ENCODE results near the gene DUSP12.

DUSP12 gene

DNA sequence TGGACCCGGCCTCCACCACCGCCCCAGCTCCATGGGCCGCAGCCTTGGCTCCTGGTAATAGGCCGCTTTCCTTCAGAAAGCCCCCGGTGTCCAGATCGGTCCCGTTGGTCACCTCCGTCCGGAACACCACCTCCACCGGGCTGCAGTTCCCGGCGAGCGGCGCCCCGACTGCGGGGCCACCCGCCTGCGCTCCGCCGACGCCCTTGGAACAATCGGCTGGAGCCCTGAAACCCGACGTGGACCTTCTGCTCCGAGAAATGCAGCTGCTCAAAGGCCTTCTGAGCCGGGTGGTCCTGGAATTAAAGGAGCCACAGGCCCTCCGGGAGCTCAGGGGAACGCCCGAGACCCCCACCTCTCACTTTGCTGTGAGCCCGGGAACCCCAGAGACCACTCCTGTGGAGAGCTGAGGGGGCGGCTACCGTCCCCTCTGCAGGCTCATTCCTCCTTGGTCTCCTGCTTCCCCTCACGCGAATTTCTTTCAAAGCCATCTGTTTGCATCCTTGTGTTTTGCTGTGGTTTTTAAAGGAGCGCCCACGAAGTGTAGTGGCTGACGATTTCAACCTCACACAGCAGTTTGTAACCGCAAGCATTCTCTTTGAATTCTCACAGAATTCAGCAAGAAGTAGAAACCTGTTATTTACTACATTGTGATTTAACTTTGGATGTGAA lies 22.2 kb upstream of the DUSP12 start:
- peak in 3 of 51 donors; percentile 44 to 53 (median 47) for DNase-seq

DNA sequence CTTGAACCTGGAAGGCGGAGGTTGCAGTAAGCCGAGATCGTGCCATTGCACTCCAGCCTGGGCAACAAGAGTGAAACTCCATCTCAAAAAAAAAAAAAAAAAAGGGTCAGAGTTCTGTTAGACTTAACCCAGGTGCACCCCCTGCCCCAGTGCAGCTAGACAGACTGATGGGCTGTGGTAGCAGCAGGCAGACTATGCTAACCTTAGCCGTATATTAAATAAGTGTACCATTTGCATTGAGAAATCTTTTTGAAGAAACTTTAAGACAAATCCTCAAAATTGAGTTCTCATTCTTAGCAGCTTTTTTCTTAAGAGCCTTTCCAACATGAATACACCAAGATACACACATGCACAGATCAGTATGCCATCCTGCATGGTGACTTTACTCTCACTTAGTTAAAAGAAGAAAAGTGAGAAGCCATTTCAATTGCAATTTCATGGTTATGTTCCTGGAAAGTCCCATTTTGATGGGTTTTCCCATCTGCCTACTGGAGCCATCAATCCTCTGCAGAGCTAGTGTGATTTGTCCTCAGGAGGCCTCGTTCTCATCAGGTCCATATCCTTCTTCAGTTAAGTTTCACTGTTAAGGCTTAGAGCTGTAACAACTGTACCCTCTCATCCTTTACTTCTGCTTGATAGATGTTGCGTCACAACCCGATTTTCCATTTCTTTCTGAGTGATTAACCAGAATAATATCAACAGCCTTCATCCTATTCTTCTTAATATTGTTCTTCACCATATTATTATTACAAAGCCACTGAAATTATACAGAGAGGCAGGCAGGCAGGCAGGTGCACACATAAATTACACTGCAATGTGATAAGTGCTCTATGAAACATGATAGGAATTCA lies 21.0 kb upstream of the DUSP12 start:
- no peak for DNase-seq

DNA sequence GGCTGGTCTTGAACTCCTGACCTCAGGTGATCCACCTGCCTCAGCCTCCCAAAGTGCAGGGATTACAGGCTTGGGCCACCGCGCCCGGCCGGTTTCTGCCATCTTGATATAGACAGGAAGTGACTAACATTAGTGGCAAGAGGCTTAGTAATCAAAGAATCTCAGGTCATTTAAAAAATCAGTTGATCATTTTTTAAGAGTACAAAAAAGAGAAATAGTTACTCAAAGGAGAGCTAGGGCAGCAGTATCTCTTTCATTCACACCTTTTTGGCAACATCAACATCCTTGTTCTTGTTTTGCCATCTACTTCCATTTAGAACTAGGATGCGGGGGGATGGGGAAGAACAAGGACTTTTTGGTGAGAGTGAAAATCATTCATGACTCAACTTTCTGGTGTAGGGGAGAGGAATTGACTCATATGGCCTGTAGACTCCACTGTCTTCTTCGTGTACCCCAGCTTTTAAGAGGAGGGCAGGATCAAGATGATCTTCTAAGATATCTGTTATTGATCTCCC lies 19.5 kb upstream of the DUSP12 start:
- DNase-seq = no peak

DNA sequence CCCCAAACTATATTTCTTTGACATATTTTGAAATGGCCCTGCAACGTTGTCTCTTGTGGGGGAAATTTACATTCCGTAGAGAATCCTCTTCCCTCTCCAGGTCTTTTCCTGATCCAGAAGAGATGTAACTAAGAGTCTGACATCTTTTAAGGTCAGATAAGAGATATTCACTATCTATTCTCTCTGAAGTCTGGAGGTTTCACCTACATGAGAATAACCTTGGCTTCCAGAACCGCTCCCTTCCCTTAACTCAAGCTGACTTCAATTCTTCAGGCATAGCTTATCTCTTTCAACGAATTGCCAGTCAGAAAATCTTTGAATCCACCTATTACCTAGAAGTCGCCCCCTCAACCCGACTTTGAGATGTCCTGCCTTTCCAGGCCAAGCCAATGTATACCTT lies 18.3 kb upstream of the DUSP12 start:
- no peak for DNase-seq

DNA sequence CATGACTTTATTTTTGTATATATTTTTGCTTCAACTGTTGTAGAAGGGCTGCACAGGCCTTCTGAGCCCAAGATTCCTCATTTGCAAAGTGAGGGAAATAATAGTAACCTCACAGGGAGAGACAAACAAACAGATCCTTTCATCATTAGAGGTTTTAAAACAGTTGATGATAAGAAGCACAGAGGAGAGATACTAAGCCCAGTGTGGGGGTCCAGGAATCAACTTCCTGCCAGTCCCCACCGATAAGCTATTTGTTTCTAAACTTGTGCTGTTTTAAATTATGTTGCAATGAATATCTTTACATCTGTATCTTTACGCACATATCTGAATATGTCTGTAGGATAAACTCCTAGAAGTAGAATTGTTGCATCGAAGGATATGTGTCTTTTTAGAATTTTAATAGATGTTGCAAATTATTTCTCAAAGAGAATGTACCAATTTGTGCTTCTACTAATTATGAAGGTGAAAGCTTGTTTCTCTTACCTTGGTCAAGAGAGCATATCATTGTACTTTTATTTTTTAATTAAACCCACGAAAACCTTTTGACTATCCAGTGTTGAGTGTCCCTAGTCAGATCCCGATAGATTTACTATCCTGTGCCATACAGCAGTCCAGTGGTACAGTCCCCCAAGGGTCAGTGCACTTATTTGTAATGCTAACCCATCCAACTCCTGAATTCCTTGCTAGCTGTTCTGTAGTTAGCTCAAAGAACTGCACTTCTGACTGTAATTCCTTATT lies 17.4 kb upstream of the DUSP12 start:
- no peak for DNase-seq

DNA sequence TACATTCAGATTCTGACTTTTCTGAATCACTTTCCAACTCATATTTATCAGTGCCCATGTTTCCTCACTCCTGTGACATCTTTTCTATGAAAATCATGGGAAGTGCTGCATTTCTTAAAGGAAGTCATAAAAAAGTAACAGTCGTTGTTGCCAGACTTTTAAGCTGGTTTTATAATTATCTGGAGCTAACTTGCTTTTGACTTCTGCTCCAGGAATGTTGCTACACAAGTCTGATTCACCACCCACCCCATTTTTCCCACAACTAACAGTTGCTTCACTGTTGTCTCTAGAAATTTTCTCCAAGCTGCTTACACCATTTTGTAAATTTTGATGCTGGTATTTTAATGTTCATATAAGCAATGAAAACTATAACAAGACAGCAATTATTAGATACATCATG lies 16.1 kb upstream of the DUSP12 start:
- no peak for DNase-seq

DNA sequence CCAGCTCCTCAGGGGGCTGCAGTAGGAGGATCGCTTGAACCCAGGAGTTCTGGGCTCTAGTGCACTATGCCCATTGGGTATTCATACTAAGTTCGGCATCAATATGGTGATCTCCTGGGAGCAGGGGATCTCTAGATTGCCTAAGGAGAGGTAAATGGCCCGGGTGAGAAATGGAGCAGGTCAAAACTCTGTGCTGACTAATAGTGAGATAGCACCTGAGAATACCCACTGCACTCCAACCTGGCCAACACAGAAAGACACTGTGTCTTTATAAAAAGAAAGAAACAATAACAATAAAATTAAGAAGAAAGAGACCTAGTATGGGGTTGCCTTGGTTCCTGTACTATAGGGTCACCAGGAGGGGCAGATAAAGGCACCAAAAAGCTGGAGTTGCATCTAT lies 13.7 kb upstream of the DUSP12 start:
- DNase-seq = no peak

DNA sequence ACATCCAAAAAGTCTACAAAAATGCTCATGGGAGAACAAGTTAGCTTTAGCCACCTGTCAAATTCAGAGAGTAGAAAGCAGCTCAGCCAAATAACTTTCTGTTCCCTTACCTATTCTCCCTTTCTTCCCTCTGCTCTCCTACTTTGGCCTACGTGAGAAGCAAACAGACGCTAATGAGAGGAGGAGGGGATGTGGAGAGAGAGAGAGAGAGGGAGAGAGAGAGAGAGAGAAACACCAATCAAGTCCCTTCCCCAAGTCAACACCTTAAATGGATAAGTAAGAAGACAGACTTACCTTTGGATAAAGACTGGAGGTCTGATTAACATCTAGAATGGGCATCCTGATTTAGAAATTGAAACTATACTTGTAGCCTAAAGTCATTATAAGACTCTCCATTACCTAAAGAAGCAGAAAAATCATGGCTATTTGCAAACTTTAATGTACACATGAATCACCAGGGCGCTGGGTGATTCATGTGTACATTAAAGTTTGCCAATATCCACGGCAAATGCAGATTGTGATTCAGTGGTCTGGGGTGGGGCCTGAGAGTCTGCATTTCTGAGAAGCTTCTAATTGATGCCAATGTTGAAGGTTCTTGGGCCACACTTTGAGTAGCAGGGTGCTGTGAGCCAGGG lies 13.1 kb upstream of the DUSP12 start:
- DNase-seq = no peak

DNA sequence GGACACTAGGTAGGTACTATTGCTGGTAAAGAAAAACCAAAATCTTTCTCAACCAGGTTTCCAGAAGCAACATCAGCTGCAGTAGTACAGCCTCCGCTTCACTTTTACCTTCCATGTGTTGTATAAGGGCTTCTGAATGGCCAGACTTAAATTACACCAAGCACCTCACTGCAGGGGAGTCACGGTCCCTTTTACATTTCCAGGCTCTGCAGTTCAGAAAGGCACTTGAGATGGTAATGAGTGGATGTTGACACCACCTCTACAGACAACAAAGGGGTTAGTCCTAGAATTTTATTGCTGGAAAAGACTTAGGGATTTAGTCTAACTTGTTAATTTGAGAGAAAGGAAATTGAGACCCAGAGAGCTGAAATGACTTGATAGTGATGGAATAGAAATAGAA lies 12.0 kb upstream of the DUSP12 start:
- DNase-seq = no peak

DNA sequence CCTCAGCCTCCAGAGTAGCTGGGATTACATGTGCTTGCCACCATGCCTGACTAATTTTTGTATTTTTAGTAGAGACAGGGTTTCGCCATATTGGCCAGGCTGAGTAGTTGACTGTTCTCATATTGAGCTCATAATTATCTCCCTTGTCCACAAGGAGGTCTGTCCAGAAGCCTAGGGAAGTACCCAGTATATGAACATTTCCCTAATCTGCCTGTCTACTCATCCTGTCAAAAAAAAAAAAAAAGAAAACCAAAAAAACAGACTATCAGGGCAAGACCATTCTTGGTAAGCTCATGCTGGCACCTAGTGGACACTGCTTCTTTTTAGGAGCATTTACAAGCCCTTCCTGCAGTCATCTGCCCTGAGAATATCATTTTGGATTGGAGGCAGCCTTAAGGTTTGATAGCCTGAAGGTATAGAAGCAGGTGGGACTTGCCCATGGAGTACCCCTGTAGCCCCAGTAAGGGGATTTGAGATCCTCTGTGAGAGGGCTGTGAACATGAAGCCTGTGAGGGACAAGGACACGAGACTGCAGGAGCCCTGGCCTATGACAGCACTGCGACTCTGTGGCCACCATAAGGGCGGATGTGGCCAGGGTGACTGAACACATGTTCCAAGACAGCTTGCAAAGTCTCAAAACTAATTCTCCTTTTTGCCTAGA lies 10.8 kb upstream of the DUSP12 start:
- peak in 11 of 51 donors; percentile 1 to 51 (median 12) for DNase-seq

DNA sequence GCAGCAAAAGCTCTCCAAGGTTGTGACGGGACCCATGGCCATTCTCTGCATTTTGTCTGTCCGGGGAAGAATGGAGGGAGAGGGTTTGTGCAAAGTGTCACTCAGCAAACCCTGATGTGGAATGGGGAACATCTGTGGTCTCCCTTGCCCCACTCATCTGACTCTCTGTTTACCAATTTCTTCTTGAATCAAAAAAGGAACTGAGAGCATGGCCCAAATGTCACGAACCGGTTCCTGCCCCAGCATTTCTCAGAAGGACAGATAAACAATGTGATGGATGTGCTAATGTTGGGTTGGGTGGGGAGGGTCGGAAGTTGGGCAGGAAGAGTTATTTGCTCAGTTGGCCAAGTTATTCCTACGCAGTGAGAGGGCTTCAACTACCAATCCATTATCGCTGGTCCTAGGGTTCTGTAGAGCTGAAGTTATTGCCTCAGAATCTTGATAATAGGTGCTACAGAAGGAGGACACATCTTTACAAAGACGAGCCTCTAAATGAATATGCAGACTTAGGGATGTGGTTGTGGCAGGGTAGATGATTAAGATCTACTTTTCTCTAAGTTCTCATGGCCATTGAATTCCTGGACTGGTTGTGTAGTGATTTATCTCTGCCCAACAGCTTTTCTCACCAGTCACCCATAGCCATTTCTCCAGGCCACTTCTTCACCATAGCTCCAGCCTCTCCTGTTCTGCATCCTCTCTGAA lies 9.6 kb upstream of the DUSP12 start:
- peak in 3 of 51 donors; percentile 7 to 15 (median 10) for DNase-seq

DNA sequence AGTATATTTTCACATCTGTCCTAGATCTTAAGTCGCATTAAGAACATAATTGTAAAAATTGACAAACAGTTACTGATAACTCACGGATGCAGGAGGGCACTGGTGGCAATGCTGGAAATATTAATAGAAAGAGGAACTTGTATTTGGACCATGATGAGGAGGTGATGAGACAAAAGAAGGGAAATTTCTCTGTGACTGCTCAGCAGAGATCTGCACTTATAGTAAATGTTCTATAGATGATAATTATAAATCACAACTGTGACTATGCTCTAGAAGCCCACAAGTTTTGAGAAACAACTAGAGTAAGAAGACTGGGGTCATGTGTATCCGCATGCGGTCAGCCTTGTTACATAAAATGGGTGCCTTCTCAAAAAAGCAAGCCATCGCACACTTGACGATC lies 8.7 kb upstream of the DUSP12 start:
- DNase-seq = no peak

DNA sequence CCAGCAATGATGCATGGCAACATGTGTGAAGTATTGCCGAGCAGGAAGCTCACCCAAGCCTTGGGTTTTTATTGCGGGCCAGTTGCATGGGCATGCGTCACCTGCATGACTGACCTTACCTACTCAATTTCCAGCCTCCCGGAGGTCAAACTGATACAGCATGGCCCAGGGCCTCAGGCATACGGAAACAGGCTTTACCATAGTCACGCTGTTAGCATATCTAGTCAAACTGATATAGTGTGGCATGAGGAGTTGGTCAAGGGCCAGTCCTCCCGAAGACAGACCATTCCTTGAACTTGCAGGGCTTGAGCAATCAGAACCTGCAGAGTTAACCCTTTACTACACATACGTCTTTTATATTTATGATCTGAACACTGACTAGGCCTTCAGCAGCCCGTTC lies 6.4 kb upstream of the DUSP12 start:
- no peak for DNase-seq

DNA sequence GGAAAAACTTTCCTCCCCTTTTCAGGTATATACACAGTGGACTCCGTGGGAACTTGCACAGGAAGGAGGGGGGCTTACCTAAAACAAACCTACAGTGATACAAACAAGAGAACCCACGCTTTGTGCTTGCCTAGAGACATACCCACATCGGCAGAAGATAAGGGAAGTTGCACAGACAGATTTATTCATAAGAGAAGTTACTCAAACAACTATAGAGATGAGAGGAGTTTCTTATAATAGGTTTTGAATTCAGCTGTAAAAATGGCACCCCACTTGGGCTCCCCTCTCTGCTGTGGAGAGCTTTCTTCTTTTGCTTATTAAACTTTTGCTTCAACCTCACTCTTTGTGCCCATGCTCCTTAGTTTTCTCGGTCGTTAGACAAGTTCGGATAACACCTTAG lies 1.8 kb upstream of the DUSP12 start:
- no peak for DNase-seq

DNA sequence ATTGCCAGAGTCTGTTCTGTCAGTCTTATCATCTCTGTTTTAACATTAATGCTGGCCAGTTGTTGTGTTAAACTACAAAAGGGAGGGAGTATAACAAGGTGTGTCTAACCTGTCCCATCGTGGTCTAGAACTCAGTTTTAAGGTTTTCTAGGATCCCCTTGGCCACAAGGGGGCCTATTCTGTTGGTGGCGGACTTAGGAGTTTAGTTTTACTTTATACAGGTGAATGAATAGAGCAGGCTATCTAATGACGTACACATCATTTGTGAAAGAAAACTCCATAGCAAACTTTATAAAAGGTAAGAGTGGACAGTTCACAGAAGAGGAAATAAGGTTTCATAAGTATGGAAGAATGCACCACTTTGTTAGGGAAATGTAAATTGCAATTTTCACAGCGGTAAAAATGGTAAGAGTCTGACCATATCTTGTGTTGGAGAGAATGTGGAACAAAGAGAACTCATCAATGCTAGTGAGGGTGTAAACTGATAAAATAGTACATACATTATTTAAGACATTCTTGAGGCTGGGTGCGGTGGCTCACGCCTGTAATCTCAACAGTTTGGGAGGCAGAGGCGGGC lies 14.0 kb downstream of the DUSP12 start:
- no peak for DNase-seq

DNA sequence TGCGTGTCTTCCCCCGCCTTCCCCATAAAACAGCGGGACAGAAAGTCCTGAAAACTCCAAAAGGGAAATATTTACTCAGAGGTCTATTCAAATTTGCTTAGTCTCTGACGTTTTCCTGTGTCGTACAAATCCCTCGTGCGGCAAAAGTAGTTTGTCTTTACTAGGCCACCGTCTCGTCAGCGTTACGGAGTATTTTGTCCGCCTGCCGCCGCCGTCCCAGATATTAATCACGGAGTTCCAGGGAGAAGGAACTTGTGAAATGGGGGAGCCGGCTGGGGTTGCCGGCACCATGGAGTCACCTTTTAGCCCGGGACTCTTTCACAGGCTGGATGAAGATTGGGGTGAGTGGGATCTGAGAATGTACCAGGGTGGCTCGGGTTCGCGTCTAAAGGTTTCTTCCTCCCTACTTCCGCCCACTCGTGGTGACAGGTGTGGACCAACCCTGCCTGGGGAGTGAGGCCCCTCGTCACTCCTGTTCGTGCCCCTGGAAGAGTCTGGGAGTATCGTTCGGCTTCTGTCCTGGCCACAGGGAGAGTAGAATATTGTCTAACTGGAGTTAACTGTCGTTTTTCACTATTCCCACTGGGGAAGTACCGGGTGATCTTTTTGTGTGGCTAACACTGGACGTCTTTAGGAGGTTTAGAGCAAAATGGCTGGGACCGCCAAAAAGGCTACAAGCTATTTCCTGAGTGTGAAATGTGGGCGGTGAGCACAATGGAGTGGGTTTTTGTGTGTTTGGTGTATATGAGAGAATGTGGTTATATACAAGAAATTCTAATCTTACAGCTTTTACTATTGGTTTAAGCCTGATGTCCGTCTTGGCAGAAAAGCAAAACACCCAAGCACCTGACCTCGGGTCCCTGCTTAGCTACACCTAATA lies 16.8 kb downstream of the DUSP12 start, which contains the start of gene ATF6:
Gene ATF6 (plus strand): TSS at position 219 of the 880 bp plus-strand sequence. CDS start 41 bp downstream, at position 260.
- DNase-seq = peak; percentile 33 to 91 (median 72)

DNA sequence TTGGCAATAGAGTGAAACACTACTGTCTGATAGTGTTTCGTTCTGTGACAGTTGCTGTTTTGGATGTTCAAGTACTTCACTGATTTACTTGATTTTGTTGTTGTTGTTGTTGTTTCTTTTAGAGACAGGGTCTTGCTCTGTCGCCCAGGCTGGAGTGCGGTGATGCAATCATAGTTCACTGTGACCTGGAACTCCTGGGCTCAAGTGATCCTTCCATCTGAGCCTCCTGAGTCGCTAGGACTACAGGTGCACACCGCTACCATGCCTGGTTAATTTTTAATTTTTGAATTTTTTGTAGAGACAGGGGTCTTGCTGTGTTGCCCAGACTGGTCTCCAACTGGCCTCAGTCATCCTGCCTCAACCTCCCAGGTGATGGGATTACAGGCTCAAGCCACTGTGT lies 18.9 kb downstream of the DUSP12 start:
- no peak for DNase-seq

DNA sequence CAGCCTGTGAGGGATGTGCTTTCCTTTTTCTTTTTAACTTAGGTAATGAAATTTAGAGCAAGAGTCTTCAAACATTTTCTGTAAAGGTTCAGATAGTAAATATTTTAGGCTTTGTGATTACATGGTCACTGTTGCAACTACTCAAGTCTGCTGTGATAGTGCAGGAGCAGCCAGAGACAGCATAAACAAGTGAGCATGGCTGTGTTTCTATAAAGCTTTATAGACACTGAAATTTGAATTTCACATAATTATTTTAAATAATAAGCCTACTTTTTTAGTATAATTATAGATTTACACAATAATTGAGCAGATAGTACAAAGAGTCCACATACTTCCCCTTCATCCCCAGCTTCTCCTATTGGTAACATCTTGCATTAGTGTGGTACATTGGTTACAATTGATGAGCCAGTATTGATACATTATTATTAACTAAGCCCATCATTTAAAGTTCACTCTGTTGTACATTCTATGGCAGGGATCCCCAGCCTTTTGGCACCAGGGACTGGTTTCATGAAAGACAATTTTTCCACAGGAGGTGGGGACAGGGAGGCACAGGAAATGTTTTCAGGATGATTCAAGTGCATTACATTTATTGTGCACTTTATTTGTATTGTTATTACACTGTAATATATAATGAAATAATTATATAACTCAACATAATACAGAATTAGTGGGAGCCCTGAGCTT lies 19.5 kb downstream of the DUSP12 start:
- no peak for DNase-seq

Measured in hypothalamus (tissue), 51 donors.